Fibroblast of skin of back (primary cell): ENCODE results near the gene TMEM9B.
A peak's percentile ranks its signal among the peaks of the same experiment; 100 is the strongest.

Experiments used
- DNase-seq: peaks from one replicate; pipeline ENCODE4 v3.0.0-alpha.2; 2013

The TMEM9B gene

GRCh38 chr11:8928981-8929615 lies 35.1 kb downstream of the TMEM9B start:
- DNase-seq: peak; percentile 33

- DNase-seq: no peak
Observed at GRCh38 chr11:8928205-8928604, 36.0 kb downstream of the TMEM9B start.

- no peak for DNase-seq
Observed at GRCh38 chr11:8927233-8927632, 37.0 kb downstream of the TMEM9B start.

- DNase-seq: no peak
Observed at GRCh38 chr11:8926236-8926635, 38.0 kb downstream of the TMEM9B start.

- no peak for DNase-seq
Observed at GRCh38 chr11:8925711-8926110, 38.5 kb downstream of the TMEM9B start.

GRCh38 chr11:8922691-8923090 lies 41.6 kb downstream of the TMEM9B start:
- no peak for DNase-seq

GRCh38 chr11:8917157-8917825 lies 47.0 kb downstream of the TMEM9B start:
- peak; percentile 96 for DNase-seq

- no peak for DNase-seq
Observed at GRCh38 chr11:8914661-8915018, 49.6 kb downstream of the TMEM9B start.

GRCh38 chr11:8913961-8914660 lies 50.1 kb downstream of the TMEM9B start:
- peak; percentile 45 for DNase-seq

GRCh38 chr11:8911029-8911823 lies 53.0 kb downstream of the TMEM9B start, which contains the start of gene AKIP1:
Gene AKIP1 (plus strand): TSS chr11:8911189. CDS start chr11:8911450, 261 bp downstream.
- peak; percentile 97 for DNase-seq

- DNase-seq: no peak
Observed at GRCh38 chr11:8910649-8911026, 53.6 kb downstream of the TMEM9B start.

GRCh38 chr11:8908099-8908498 lies 56.1 kb downstream of the TMEM9B start:
- DNase-seq: no peak

GRCh38 chr11:8907116-8907515 lies 57.1 kb downstream of the TMEM9B start:
- no peak for DNase-seq

GRCh38 chr11:8905528-8906165 lies 58.6 kb downstream of the TMEM9B start:
- DNase-seq: peak; percentile 94

- no peak for DNase-seq
Observed at GRCh38 chr11:8899119-8899753, 65.0 kb downstream of the TMEM9B start.
